Right lobe of liver (tissue), 6 donors: Measurements from ENCODE around the gene CCM2. TPM values are rescaled to one million over a fixed set of nuclear protein-coding genes. Genes with fewer than 3 reads are reported as not detected.

Experiments
- ATAC-seq, 4 donors: fragments of 200-7000 bp; cut with Tn5 transposase; one replicate each; pipeline ENCODE4 v1.9.1; 2020; ENCODE audit warnings: mild to moderate bottlenecking in 4 of 4, moderate library complexity in 4 of 4
- DNase-seq, 3 donors: peaks; one replicate each; pipeline ENCODE4 v3.0.0-alpha.2; 2020
- H3K27ac ChIP-seq, 3 donors: fragments of 200-600 bp; one replicate each; pipeline ENCODE4 v1.8.0; 2022
- H3K27me3 ChIP-seq, 2 donors: fragments of 200-600 bp; one replicate each; pipeline ENCODE4 v1.8.0; 2022
- H3K36me3 ChIP-seq, 4 donors: fragments of 200-600 bp; sonication (generic) in 1 of 4; one replicate each; pipeline versions ENCODE4 v1.5.1 to v1.8.0; 2017 to 2022; ENCODE audit warnings: control low read depth in 1 of 4
- H3K4me1 ChIP-seq, 4 donors: fragments of 200-600 bp; sonication (generic) in 1 of 4; one replicate each; pipeline versions ENCODE4 v1.5.1 to v1.8.0; 2017 to 2022; ENCODE audit warnings: control low read depth in 1 of 4
- H3K4me3 ChIP-seq, 3 donors: fragments of 200-600 bp; one replicate each; pipeline ENCODE4 v1.8.0; 2022
- H3K9me3 ChIP-seq, 4 donors: fragments of 200-600 bp; sonication (generic) in 1 of 4; one replicate each; pipeline versions ENCODE4 v1.5.1 to v1.8.0; 2017 to 2022; ENCODE audit warnings: control low read depth in 1 of 4
- POLR2A ChIP-seq: fragments of 450-650 bp; IDR thresholded peaks from one replicate; pipeline ENCODE4 v1.6.1; 2017; ENCODE audit warnings: antibody characterized with exemption, mild to moderate bottlenecking
- WGBS: methylation state at CpG from one replicate; pipeline ENCODE4 v1.1.6; 2018; ENCODE audit warnings: low coverage, low lambda C conversion rate; ENCODE audit not compliant: insufficient coverage; ENCODE audit errors: missing lambda C conversion rate; 5-methylcytosine and 5-hydroxymethylcytosine counted together
- intact Hi-C, 2 donors: fragments of 100-400 bp; cut with DNase I; formaldehyde crosslinking; loops; one replicate each; pipeline versions ENCODE4 v1.11.2 to v1.14.1; 2022
- total RNA-seq, 6 experiments: library from RNA; depleted of rRNA in 2 of 6; stranded (reverse); fragments of >200 nt in 2 of 6; fragmentation: NEBNext Ultra II Directional in 3 of 6; extraction: Animal tissue kit (Norgen Biotek cat#: 25700) in 3 of 6; gene quantifications; one replicate each; pipeline versions ENCODE4 v1.1.0 to v1.2.4, GENCODE V29; 2016 to 2023
- TF ChIP-seq, protein P1 (sequence below), 4 donors: fragments of 200-600 bp in 3 of 4; fragments of 450-650 bp in 1 of 4; IDR thresholded peaks; one replicate each; pipeline versions ENCODE4 v1.5.1 to v1.8.0; 2016 to 2022; ENCODE audit warnings: antibody characterized with exemption in 4 of 4, mild to moderate bottlenecking in 2 of 4
- donor health status: DM: no; HTN: yes; CAD: no.
- donor health status: DM: no; HTN: no; CAD: no.
- donor health status: DM: no; HTN: no; CAD: no.
- donor health status: DM: no; HTN: yes; CAD: no.
- donor health status: DM: no; HTN: yes; CAD: no.

CCM2 gene
- total RNA-seq, 6 experiments from 2014 or later = 29.4 to 70.7 (median 37.9) TPM

DNA sequence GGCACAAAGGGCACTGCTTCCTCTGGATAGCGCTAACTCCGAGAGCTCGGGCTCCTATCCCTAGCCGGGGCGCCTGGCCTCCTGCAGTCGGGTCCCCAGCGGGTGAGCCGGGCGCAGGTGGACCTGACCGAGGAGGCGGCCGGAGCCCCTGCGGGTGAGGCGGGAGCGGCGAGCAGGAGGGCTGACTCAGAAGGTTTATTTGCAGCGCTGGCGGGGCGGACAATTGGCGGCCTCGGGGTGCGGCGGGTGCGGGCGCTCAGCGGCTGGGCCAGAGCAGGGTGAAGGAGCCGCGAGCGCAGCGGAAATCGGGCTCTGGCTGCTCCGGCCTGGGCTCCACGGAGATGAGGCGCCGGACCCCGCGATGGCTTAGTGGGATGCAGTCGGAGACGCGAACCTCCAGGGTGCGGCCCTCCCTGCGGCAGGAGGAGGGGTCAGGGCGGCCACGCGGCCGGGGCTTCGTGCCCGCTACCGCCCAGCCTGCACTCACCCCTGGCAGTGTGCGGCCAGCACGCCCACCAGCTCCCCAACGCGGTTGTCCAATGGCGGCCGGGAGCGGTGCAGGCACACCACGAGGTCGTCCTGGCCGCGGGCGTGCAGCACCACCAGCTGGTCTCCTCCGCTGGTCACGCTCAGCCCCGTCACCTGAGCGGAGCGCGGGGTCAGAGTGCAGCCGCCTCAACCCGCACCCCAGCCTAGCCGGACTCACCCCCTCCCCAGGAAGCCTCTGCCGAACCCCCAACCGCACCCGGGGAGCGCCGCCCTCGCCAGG, 37.3 kb upstream of the CCM2 start:
- Histone ChIP-seq H3K4me3 (peak overlapping the region; percentile 12 to 33 (median 28)), H3K36me3 (no peaks in the 10 kb centered on the region), H3K9me3 (no peaks in the 10 kb centered on the region), H3K4me1 (peaks cover 0 to 11% (median 3%) of the 10 kb centered on the region in 4 donors), H3K27me3 (peaks cover 0 to 8% of the 10 kb centered on the region in 2 donors), H3K27ac (no peak overlapping the region)
- ATAC-seq (peak; percentile 33 to 53 (median 49)), DNase-seq (no peak)
- 20% methylated on average over 1 of the region's 76 CpGs for WGBS
- TF ChIP-seq POLR2A = no peak
- TF ChIP-seq, protein P1, sequence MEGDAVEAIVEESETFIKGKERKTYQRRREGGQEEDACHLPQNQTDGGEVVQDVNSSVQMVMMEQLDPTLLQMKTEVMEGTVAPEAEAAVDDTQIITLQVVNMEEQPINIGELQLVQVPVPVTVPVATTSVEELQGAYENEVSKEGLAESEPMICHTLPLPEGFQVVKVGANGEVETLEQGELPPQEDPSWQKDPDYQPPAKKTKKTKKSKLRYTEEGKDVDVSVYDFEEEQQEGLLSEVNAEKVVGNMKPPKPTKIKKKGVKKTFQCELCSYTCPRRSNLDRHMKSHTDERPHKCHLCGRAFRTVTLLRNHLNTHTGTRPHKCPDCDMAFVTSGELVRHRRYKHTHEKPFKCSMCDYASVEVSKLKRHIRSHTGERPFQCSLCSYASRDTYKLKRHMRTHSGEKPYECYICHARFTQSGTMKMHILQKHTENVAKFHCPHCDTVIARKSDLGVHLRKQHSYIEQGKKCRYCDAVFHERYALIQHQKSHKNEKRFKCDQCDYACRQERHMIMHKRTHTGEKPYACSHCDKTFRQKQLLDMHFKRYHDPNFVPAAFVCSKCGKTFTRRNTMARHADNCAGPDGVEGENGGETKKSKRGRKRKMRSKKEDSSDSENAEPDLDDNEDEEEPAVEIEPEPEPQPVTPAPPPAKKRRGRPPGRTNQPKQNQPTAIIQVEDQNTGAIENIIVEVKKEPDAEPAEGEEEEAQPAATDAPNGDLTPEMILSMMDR (IDR thresholded peaks at IDR 0.05) = no peak
- intact Hi-C loops = no loop called here

DNA sequence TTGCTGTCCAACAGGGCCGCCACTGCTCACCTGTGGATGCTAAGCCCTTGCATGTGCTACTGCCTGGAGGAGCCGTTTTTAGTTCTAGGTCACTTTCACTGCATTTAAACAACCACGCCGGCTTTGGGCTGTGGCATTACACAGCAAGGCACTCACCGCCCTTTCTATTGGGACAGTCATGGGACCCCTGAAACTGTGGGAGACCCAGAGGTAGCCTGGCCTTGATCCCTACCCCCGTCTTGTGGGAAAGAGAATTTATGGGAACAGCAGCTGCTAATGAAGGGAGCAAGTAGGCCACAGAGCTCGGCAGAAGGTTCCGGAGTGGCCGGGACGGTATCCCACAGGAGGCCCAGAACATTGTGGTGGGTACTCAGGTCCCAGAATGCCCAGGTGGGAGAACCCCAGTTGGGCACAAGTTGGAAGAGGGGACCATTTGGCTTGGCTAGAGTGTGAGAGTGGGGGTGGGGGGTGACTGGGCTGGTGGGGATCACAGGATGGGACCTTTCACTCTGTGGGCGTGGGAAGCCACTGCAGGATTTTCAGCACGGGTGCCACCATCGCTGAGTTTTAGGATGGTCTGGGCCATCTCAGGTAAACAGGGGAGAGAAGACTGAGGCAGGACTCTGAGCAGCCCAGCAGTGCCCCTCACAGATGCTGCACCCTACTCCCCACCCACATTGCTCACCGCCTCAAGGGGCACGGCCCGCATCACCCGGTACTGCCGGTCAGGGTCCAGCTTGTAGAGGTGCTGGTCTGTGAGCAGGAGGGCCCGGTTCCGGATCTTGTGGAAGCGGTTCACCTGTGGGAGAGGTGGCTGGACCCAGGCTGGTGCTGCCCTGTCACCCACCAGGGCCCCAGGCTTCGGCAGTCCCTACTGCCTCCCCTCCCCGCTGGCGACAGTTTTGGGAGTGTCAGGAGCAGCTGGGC, 36.4 kb upstream of the CCM2 start:
- DNase-seq = no peak
- no peaks in the 10 kb centered on the region for H3K36me3 ChIP-seq
- ATAC-seq = no peak
- intact Hi-C loops = no loop called here
- no peak for TF ChIP-seq POLR2A
- TF ChIP-seq, protein P1 (IDR thresholded peaks at IDR 0.05) = no peak
- H3K27me3 ChIP-seq = peaks cover 0 to 8% of the 10 kb centered on the region in 2 donors
- WGBS = 80% methylated on average over 1 of the region's 24 CpGs
- H3K4me3 ChIP-seq = no peak overlapping the region
- no peaks in the 10 kb centered on the region for H3K9me3 ChIP-seq
- H3K27ac ChIP-seq = no peak overlapping the region
- peaks cover 0 to 11% (median 3%) of the 10 kb centered on the region in 4 donors for H3K4me1 ChIP-seq

DNA sequence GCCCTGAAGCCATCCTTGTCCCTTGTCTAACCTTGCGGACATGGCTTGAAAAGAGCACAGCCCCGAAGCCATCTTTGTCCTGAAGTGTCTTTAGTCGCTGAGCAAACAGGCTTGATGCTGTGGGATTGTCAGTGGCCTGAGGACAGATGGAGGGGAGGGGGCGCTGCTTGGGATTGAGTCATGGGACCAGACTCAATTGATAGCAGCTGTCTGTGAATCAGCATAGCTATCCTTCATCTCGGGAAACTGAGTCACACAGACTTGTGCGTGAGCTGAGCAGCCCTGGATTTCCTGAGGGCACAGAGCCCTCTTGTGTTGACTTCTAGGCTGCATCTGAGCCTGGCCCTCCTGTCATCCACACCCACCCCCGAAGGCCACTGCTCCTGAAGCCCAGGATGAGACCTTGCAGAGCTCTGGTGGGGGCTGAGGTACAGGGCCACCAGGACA, 35.6 kb upstream of the CCM2 start:
- Histone ChIP-seq H3K4me1 (peaks cover 0 to 11% (median 3%) of the 10 kb centered on the region in 4 donors), H3K27ac (no peak overlapping the region), H3K36me3 (no peaks in the 10 kb centered on the region), H3K27me3 (peaks cover 0 to 8% of the 10 kb centered on the region in 2 donors), H3K9me3 (no peaks in the 10 kb centered on the region), H3K4me3 (no peak overlapping the region)
- intact Hi-C loops = no loop called here
- ATAC-seq (no peak), DNase-seq (no peak)
- no peak for TF ChIP-seq POLR2A
- TF ChIP-seq, protein P1 (IDR thresholded peaks at IDR 0.05) = no peak
- WGBS = no CpG with 5 or more reads among the region's 7 CpGs

DNA sequence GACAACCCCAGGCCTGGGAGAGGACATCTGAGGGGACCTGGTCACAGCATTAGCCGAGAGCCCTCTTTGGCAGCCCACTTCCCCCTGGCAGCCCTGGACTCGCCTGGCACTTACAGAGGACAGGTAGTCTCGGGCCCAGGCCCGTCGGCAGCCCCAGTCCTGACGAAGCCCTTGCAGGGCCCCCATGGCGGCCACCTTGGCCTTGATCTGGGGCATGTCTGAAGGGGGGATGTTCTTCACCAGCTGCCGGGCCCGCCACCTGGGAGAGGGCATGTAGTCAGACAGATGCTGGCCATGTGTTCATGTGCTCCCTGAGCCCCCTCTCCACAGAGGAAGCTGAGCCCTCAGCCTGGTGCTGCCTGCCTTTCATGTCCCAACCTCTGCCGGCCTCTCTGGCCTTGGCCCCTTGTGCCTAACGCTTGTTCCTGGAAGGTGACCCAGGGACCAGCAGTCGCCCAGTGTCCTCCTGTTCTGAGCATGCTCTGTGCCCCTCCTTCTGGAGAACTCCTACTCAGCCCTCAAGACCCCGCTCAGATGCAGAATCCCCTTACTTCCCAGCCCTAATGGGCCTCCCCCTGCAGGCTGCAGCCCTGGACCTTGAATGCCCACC, 35.1 kb upstream of the CCM2 start:
- no peaks in the 10 kb centered on the region for H3K9me3 ChIP-seq
- 86% methylated on average over 2 of the region's 13 CpGs for WGBS
- no peak overlapping the region for H3K27ac ChIP-seq
- TF ChIP-seq POLR2A = no peak
- TF ChIP-seq, protein P1 (IDR thresholded peaks at IDR 0.05) = no peak
- DNase-seq (peak in 1 of 3 donors; percentile 43), ATAC-seq (no peak)
- no peak overlapping the region for H3K4me3 ChIP-seq
- H3K4me1 ChIP-seq = peaks cover 0 to 11% (median 3%) of the 10 kb centered on the region in 4 donors
- intact Hi-C loops = no loop called here
- H3K36me3 ChIP-seq = no peaks in the 10 kb centered on the region
- H3K27me3 ChIP-seq = peaks cover 0 to 8% of the 10 kb centered on the region in 2 donors
